Mesenchymal stem cell (in vitro differentiated cells and primary cell): ENCODE data around the gene KIF25.
A peak's percentile ranks its signal among the peaks of the same experiment; 100 is the strongest.

Experiments
- DNase-seq: peaks from one replicate; pipeline ENCODE4 v3.0.0-alpha.2; 2013
- H2AFZ ChIP-seq: one replicate; pipeline ENCODE4 v1.6.1; 2013; ENCODE audit warnings: low read depth, mild to moderate bottlenecking, control low read depth, inconsistent platforms, low read length, moderate library complexity
- H2AK5ac ChIP-seq: 2 replicates; pipeline ENCODE4 v1.6.1; 2013; ENCODE audit warnings: low read length, moderate library complexity, mild to moderate bottlenecking, inconsistent platforms; ENCODE audit not compliant: severe bottlenecking
- H2BK120ac ChIP-seq: one replicate; pipeline ENCODE4 v1.6.1; 2013; ENCODE audit warnings: low read depth, mild to moderate bottlenecking, inconsistent platforms, low read length, moderate library complexity
- H2BK12ac ChIP-seq, 2 experiments: one replicate each; pipeline ENCODE4 v1.6.1; 2013; ENCODE audit warnings: inconsistent platforms in 2 of 2, low read length in 2 of 2, mild to moderate bottlenecking in 2 of 2, moderate library complexity in 2 of 2, control low read depth in 1 of 2
- H2BK15ac ChIP-seq: one replicate; pipeline ENCODE4 v1.6.1; 2013; ENCODE audit warnings: mild to moderate bottlenecking, low read depth, inconsistent platforms; ENCODE audit not compliant: poor library complexity, severe bottlenecking
- H2BK5ac ChIP-seq: 2 replicates; pipeline ENCODE4 v1.6.1; 2013; ENCODE audit warnings: low read depth, mild to moderate bottlenecking, low read length, control low read depth, inconsistent platforms; ENCODE audit not compliant: poor library complexity, severe bottlenecking
- H3K14ac ChIP-seq, 2 experiments: one replicate each; pipeline ENCODE4 v1.6.1; 2013; ENCODE audit warnings: inconsistent platforms in 2 of 2, low read length in 2 of 2, control low read depth in 1 of 2, mild to moderate bottlenecking in 1 of 2, moderate library complexity in 1 of 2
- H3K18ac ChIP-seq, 2 experiments: one replicate each; pipeline ENCODE4 v1.6.1; 2013; ENCODE audit warnings: inconsistent platforms in 2 of 2, low read length in 2 of 2, control low read depth in 1 of 2, low read depth in 1 of 2, mild to moderate bottlenecking in 1 of 2
- H3K23ac ChIP-seq, 2 experiments: one replicate each; pipeline ENCODE4 v1.6.1; 2013; ENCODE audit warnings: inconsistent platforms in 2 of 2, low read length in 2 of 2, mild to moderate bottlenecking in 2 of 2, moderate library complexity in 2 of 2, control low read depth in 1 of 2
- H3K27ac ChIP-seq: 2 replicates; pipeline ENCODE4 v1.5.1; 2013; ENCODE audit warnings: mild to moderate bottlenecking, moderate library complexity, low read length, control low read depth, inconsistent platforms; ENCODE audit not compliant: poor library complexity, severe bottlenecking
- H3K27me3 ChIP-seq, 2 experiments: 2 replicates each; pipeline versions ENCODE4 v1.6.1 to v1.7.0; 2013; ENCODE audit warnings: low read length in 2 of 2, mild to moderate bottlenecking in 2 of 2, moderate library complexity in 2 of 2, control low read depth in 1 of 2, inconsistent platforms in 1 of 2; ENCODE audit not compliant: control insufficient read depth in 1 of 2, insufficient read depth in 1 of 2
- H3K36me3 ChIP-seq, 2 experiments: 2 replicates each; pipeline versions ENCODE4 v1.6.1 to v1.7.0; 2013; ENCODE audit warnings: low read length in 2 of 2, control low read depth in 1 of 2, inconsistent platforms in 1 of 2, low read depth in 1 of 2, mild to moderate bottlenecking in 1 of 2; ENCODE audit not compliant: insufficient read depth in 2 of 2, control insufficient read depth in 1 of 2
- H3K4ac ChIP-seq, 2 experiments: one replicate each; pipeline ENCODE4 v1.6.1; 2013; ENCODE audit warnings: inconsistent platforms in 2 of 2, low read length in 2 of 2, mild to moderate bottlenecking in 2 of 2, moderate library complexity in 2 of 2, control low read depth in 1 of 2, low read depth in 1 of 2
- H3K4me1 ChIP-seq: 2 replicates; pipeline ENCODE4 v1.6.1; 2013; ENCODE audit warnings: low read depth, low read length, control low read depth; ENCODE audit not compliant: control insufficient read depth, insufficient read depth
- H3K4me2 ChIP-seq: 2 replicates; pipeline ENCODE4 v1.6.1; 2013; ENCODE audit warnings: low read length, mild to moderate bottlenecking, inconsistent platforms; ENCODE audit not compliant: poor library complexity, severe bottlenecking
- H3K4me3 ChIP-seq, 2 experiments: 2 replicates each; pipeline versions ENCODE4 v1.5.1 to v1.7.0; 2013; ENCODE audit warnings: low read length in 2 of 2, mild to moderate bottlenecking in 2 of 2, control low read depth in 1 of 2, low read depth in 1 of 2; ENCODE audit not compliant: insufficient read depth in 1 of 2
- H3K79me1 ChIP-seq: replicated peaks from 2 replicates; pipeline ENCODE4 v1.6.1; 2013; ENCODE audit warnings: mild to moderate bottlenecking, control low read depth, low read length, inconsistent platforms; ENCODE audit not compliant: poor library complexity, severe bottlenecking
- H3K9ac ChIP-seq: 2 replicates; pipeline ENCODE4 v1.7.0; 2013; ENCODE audit warnings: mild to moderate bottlenecking, low read length, moderate library complexity
- H3K9me3 ChIP-seq: 2 replicates; pipeline ENCODE4 v1.7.0; 2013; ENCODE audit warnings: mild to moderate bottlenecking, low read length; ENCODE audit not compliant: control insufficient read depth
- H4K8ac ChIP-seq: one replicate; pipeline ENCODE4 v1.6.1; 2013; ENCODE audit warnings: inconsistent platforms, mild to moderate bottlenecking, low read length, moderate library complexity
- H4K91ac ChIP-seq: one replicate; pipeline ENCODE4 v1.6.1; 2013; ENCODE audit warnings: mild to moderate bottlenecking, low read length, inconsistent platforms
- WGBS: methylation state at CpG from one replicate; pipeline ENCODE4 v1.1.7; 2013; ENCODE audit warnings: mixed read lengths; 5-methylcytosine and 5-hydroxymethylcytosine counted together

KIF25 gene

GRCh38 chr6:167956491-167956890 is 41.0 kb upstream of the KIF25 start:
- WGBS, result 98% methylated on average over 6 of the region's 6 CpGs
- H2BK5ac ChIP-seq, result no peak overlapping the region
- H3K4me3 ChIP-seq, result no peak overlapping the region
- no peak overlapping the region for H4K8ac ChIP-seq
- no peak overlapping the region for H3K4ac ChIP-seq
- peak overlapping the region; percentile 29 for H2AK5ac ChIP-seq
- no peak overlapping the region for H2BK12ac ChIP-seq
- peaks cover 10 to 13% of the 10 kb centered on the region in 2 experiments for H3K36me3 ChIP-seq
- no peak overlapping the region for H2BK15ac ChIP-seq
- H3K18ac ChIP-seq, result peak overlapping the region in 1 of 2 experiments; percentile 76
- no peak overlapping the region for H3K23ac ChIP-seq
- H3K4me1 ChIP-seq, result peaks cover 23% of the 10 kb centered on the region
- no peak overlapping the region for H4K91ac ChIP-seq
- no peak overlapping the region for H3K4me2 ChIP-seq
- no peak for DNase-seq
- no peak overlapping the region for H2BK120ac ChIP-seq
- no peaks in the 10 kb centered on the region for H3K9me3 ChIP-seq
- H3K79me1 ChIP-seq, result peaks cover 24% of the 10 kb centered on the region
- H3K27me3 ChIP-seq, result no peaks in the 10 kb centered on the region
- H3K14ac ChIP-seq, result no peak overlapping the region
- H3K27ac ChIP-seq, result no peak overlapping the region
- no peak overlapping the region for H2AFZ ChIP-seq
- no peak overlapping the region for H3K9ac ChIP-seq

- WGBS, result 74% methylated on average over 8 of the region's 8 CpGs
- Histone ChIP-seq H3K9ac (no peak overlapping the region), H3K36me3 (peaks cover 5 to 7% of the 10 kb centered on the region in 2 experiments), H2BK12ac (peak overlapping the region in 1 of 2 experiments; percentile 28), H2BK15ac (no peak overlapping the region), H3K9me3 (no peaks in the 10 kb centered on the region), H3K4ac (no peak overlapping the region), H3K79me1 (peaks cover 22% of the 10 kb centered on the region), H3K23ac (peak overlapping the region in 1 of 2 experiments; percentile 31), H2AFZ (no peak overlapping the region), H3K18ac (peak overlapping the region in 1 of 2 experiments; percentile 74), H3K4me3 (no peak overlapping the region), H4K91ac (peak overlapping the region; percentile 28), H2BK5ac (no peak overlapping the region), H2BK120ac (no peak overlapping the region), H3K27ac (no peak overlapping the region), H3K27me3 (no peaks in the 10 kb centered on the region), H2AK5ac (no peak overlapping the region), H3K4me2 (no peak overlapping the region), H3K14ac (peak overlapping the region in 1 of 2 experiments; percentile 46), H4K8ac (no peak overlapping the region), H3K4me1 (peaks cover 17% of the 10 kb centered on the region)
- peak; percentile 40 for DNase-seq
Observed at GRCh38 chr6:167956983-167957492, 40.4 kb upstream of the KIF25 start.

GRCh38 chr6:167957626-167958025 is 39.8 kb upstream of the KIF25 start:
- H3K27me3 ChIP-seq, result no peaks in the 10 kb centered on the region
- H2AFZ ChIP-seq, result no peak overlapping the region
- no peak overlapping the region for H3K18ac ChIP-seq
- no peak overlapping the region for H3K4me2 ChIP-seq
- H3K9me3 ChIP-seq, result no peaks in the 10 kb centered on the region
- 97% methylated on average over 6 of the region's 6 CpGs for WGBS
- H3K27ac ChIP-seq, result no peak overlapping the region
- no peak overlapping the region for H3K9ac ChIP-seq
- H3K4ac ChIP-seq, result no peak overlapping the region
- no peak overlapping the region for H2BK5ac ChIP-seq
- H3K23ac ChIP-seq, result no peak overlapping the region
- no peak overlapping the region for H2BK15ac ChIP-seq
- no peak overlapping the region for H3K14ac ChIP-seq
- H3K4me1 ChIP-seq, result peaks cover 17% of the 10 kb centered on the region
- H4K91ac ChIP-seq, result no peak overlapping the region
- no peak overlapping the region for H3K4me3 ChIP-seq
- H2AK5ac ChIP-seq, result peak overlapping the region; percentile 69
- H2BK120ac ChIP-seq, result no peak overlapping the region
- H4K8ac ChIP-seq, result no peak overlapping the region
- H3K79me1 ChIP-seq, result peaks cover 24% of the 10 kb centered on the region
- peak overlapping the region in 1 of 2 experiments; percentile 47 for H2BK12ac ChIP-seq
- DNase-seq, result no peak
- peaks cover 6 to 8% of the 10 kb centered on the region in 2 experiments for H3K36me3 ChIP-seq

GRCh38 chr6:167960579-167960978 is 36.9 kb upstream of the KIF25 start:
- Histone ChIP-seq H3K4ac (no peak overlapping the region), H3K4me2 (no peak overlapping the region), H3K36me3 (peaks cover 16 to 27% of the 10 kb centered on the region in 2 experiments), H2AK5ac (no peak overlapping the region), H3K9ac (no peak overlapping the region), H3K9me3 (no peaks in the 10 kb centered on the region), H4K91ac (no peak overlapping the region), H3K4me3 (no peak overlapping the region), H2AFZ (no peak overlapping the region), H3K14ac (no peak overlapping the region), H2BK15ac (no peak overlapping the region), H3K79me1 (peaks cover 27% of the 10 kb centered on the region), H3K18ac (no peak overlapping the region), H2BK120ac (no peak overlapping the region), H3K4me1 (peaks cover 19% of the 10 kb centered on the region), H3K27me3 (no peaks in the 10 kb centered on the region), H3K23ac (no peak overlapping the region), H2BK12ac (no peak overlapping the region), H3K27ac (no peak overlapping the region), H4K8ac (no peak overlapping the region), H2BK5ac (no peak overlapping the region)
- WGBS, result 93% methylated on average over 5 of the region's 5 CpGs
- DNase-seq, result no peak
